ENCODE results near the gene DUOX1. TPM values are rescaled to one million over a fixed set of nuclear protein-coding genes. Genes with fewer than 3 reads are reported as not detected.

Gene DUOX1
- total RNA-seq, 6 experiments from 2014 or later: 0.02 to 0.26 (median 0.12) TPM; not detected in 1

- no peak for TF ChIP-seq CTCF (IDR thresholded peaks at IDR 0.05)
- H3K4me1 Mint-ChIP-seq (ENCODE audit: low read depth): no peaks in the 10 kb centered on the region
- H3K27me3 Mint-ChIP-seq (ENCODE audit: insufficient read depth): peaks cover 49% of the 10 kb centered on the region
- H3K4me3 Mint-ChIP-seq: no peak overlapping the region
- H3K9me3 Mint-ChIP-seq: no peaks in the 10 kb centered on the region
- DNase-seq: no peak
- H3K27ac Mint-ChIP-seq: no peak overlapping the region
- no peaks in the 10 kb centered on the region for H3K36me3 Mint-ChIP-seq (ENCODE audit: low read depth)
Measured at GRCh38 chr15:45128971-45129639, 689 bp upstream of the DUOX1 start.

GRCh38 chr15:45130291-45131000 lies 652 bp downstream of the DUOX1 start:
- peaks cover 46% of the 10 kb centered on the region for H3K27me3 Mint-ChIP-seq (ENCODE audit: insufficient read depth)
- no peak overlapping the region for H3K4me3 Mint-ChIP-seq
- DNase-seq: no peak
- no peaks in the 10 kb centered on the region for H3K4me1 Mint-ChIP-seq (ENCODE audit: low read depth)
- TF ChIP-seq CTCF (IDR thresholded peaks at IDR 0.05): no peak
- H3K27ac Mint-ChIP-seq: no peak overlapping the region
- no peaks in the 10 kb centered on the region for H3K36me3 Mint-ChIP-seq (ENCODE audit: low read depth)
- no peaks in the 10 kb centered on the region for H3K9me3 Mint-ChIP-seq

GRCh38 chr15:45131510-45131909 lies 1.7 kb downstream of the DUOX1 start:
- TF ChIP-seq CTCF (IDR thresholded peaks at IDR 0.05): no peak
- Mint-ChIP-seq H3K9me3 (no peaks in the 10 kb centered on the region), H3K4me3 (no peak overlapping the region), H3K4me1 (ENCODE audit: low read depth) (no peaks in the 10 kb centered on the region), H3K36me3 (ENCODE audit: low read depth) (no peaks in the 10 kb centered on the region), H3K27ac (no peak overlapping the region), H3K27me3 (ENCODE audit: insufficient read depth) (peaks cover 39% of the 10 kb centered on the region)
- no peak for DNase-seq

GRCh38 chr15:45132844-45133560 lies 3.2 kb downstream of the DUOX1 start:
- H3K27ac Mint-ChIP-seq: no peak overlapping the region
- H3K9me3 Mint-ChIP-seq: no peaks in the 10 kb centered on the region

GRCh38 chr15:45133561-45133920 lies 3.7 kb downstream of the DUOX1 start:
- no peak for DNase-seq
- H3K9me3 Mint-ChIP-seq: no peaks in the 10 kb centered on the region
- peaks cover 35% of the 10 kb centered on the region for H3K27me3 Mint-ChIP-seq (ENCODE audit: insufficient read depth)
- H3K36me3 Mint-ChIP-seq (ENCODE audit: low read depth): no peaks in the 10 kb centered on the region
- TF ChIP-seq CTCF (IDR thresholded peaks at IDR 0.05): no peak
- no peak overlapping the region for H3K27ac Mint-ChIP-seq
- H3K4me1 Mint-ChIP-seq (ENCODE audit: low read depth): no peaks in the 10 kb centered on the region
- no peak overlapping the region for H3K4me3 Mint-ChIP-seq

More at GRCh38 chr15:45132844-45133560, 3.2 kb downstream of the DUOX1 start:
- Mint-ChIP-seq H3K4me3 (no peak overlapping the region), H3K36me3 (ENCODE audit: low read depth) (no peaks in the 10 kb centered on the region), H3K27me3 (ENCODE audit: insufficient read depth) (peaks cover 38% of the 10 kb centered on the region), H3K4me1 (ENCODE audit: low read depth) (no peaks in the 10 kb centered on the region)
- TF ChIP-seq CTCF (IDR thresholded peaks at IDR 0.05): no peak
- no peak for DNase-seq

Measured in HFFc6 (cell line).